ENCODE measurements around the gene KNDC1.

The KNDC1 gene

DNA sequence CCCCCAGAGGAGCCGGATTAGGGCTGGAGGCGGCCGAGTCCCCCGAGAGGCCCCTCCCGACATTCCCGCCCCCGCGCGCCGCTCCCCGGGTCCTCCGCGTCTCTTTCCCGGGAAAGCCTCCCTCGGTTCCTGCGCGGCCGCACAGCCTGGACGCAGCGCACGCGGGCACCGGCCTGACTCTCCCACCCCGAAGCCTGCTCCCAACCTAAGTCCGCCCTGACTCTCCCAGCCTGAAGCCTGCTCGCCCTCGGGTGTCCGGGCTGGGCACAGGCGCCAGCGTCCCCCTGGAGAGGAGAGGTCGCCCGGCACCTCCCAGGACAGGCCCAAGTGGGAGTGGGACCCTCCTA is 77.2 kb downstream of the KNDC1 start:
- TF ChIP-seq, protein P1, sequence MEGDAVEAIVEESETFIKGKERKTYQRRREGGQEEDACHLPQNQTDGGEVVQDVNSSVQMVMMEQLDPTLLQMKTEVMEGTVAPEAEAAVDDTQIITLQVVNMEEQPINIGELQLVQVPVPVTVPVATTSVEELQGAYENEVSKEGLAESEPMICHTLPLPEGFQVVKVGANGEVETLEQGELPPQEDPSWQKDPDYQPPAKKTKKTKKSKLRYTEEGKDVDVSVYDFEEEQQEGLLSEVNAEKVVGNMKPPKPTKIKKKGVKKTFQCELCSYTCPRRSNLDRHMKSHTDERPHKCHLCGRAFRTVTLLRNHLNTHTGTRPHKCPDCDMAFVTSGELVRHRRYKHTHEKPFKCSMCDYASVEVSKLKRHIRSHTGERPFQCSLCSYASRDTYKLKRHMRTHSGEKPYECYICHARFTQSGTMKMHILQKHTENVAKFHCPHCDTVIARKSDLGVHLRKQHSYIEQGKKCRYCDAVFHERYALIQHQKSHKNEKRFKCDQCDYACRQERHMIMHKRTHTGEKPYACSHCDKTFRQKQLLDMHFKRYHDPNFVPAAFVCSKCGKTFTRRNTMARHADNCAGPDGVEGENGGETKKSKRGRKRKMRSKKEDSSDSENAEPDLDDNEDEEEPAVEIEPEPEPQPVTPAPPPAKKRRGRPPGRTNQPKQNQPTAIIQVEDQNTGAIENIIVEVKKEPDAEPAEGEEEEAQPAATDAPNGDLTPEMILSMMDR (conservative IDR thresholded peaks at IDR 0.05; ENCODE audit: low read depth), result no peak
- CTCF ChIA-PET, result interaction anchor here (0.6 kb wide), 1 partner anchor 183 kb away, joined by 3 read pairs; no protein-coding TSS in a partner anchor
- POLR2A ChIA-PET (ENCODE audit: low non-redundant PET), result no interaction called here
- no peak overlapping the region for H3K27ac ChIP-seq
- no peak for DNase-seq (ENCODE audit: low spot score)

DNA sequence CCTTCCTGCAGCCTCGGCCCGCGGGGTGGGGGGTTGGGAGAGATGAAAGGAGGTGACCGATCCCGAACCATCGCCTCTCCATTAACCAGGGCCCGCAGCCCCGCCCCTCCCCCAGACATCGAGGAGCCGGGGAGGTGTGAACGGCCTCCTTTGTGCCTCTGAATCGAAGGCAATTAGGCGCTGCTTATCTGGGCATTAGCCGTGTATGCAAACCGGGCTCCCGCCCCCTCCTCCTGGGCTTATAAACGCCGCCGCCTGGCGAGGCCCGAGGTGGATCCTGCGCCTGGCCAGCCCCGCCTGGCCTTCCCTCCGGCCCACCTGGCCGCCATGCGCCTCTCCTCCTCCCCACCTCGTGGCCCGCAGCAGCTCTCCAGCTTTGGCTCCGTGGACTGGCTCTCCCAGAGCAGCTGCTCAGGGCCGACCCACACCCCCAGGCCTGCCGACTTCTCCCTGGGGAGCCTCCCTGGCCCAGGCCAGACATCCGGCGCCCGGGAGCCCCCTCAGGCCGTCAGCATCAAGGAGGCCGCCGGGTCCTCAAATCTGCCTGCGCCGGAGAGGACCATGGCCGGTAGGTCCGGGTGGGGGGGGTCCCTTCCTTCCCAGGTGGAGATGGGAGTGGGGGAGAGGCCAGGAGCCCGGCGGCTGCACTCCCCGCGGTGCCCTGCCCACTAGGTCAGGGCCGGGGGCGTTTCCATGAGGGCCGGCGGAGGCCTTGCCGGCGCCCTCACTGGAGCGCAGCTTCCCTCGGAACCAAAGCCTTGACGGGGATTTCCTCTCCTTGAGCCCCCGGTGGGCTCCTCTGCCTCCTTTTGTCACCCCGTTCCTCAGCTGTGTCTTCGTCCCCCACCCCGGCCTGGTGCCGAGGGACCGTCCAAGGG is 77.8 kb downstream of the KNDC1 start, which contains the start of gene VENTX:
Gene VENTX (plus strand): TSS at position 268 of the 878 bp plus-strand sequence. CDS start 60 bp downstream, at position 328.
- TF ChIP-seq, protein P1 (conservative IDR thresholded peaks at IDR 0.05; ENCODE audit: low read depth), result no peak
- ChIA-PET CTCF (interaction anchor here (0.7 kb wide), 1 partner anchor 9 kb away, joined by 3 read pairs; no protein-coding TSS in a partner anchor), POLR2A (ENCODE audit: low non-redundant PET) (no interaction called here)
- no peak within 1 kb of the TSS for H3K27ac ChIP-seq
- DNase-seq (ENCODE audit: low spot score), result no peak

DNA sequence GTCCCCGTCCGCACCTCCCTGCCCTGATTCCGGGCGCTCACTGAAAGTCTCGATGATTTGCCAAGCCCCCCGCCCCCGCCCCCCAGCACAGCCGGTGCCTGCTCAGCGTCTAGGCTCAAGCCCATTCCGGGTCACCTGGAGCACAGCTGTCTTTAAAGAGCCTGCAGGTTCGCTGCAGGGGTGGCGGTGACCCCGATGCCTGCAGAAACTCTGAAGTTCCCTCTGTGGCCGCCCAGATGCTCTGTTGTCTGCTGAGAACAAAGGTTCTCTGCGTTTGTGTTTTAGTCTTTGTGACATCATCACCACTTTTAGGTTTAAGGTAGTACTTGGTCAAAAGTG is 78.4 kb downstream of the KNDC1 start:
- DNase-seq (ENCODE audit: low spot score), result no peak
- TF ChIP-seq, protein P1 (conservative IDR thresholded peaks at IDR 0.05; ENCODE audit: low read depth), result no peak
- POLR2A ChIA-PET (ENCODE audit: low non-redundant PET), result no interaction called here
- H3K27ac ChIP-seq, result no peak overlapping the region
- CTCF ChIA-PET, result interaction anchor here (0.7 kb wide), 1 partner anchor 8 kb away, joined by 3 read pairs; no protein-coding TSS in a partner anchor

DNA sequence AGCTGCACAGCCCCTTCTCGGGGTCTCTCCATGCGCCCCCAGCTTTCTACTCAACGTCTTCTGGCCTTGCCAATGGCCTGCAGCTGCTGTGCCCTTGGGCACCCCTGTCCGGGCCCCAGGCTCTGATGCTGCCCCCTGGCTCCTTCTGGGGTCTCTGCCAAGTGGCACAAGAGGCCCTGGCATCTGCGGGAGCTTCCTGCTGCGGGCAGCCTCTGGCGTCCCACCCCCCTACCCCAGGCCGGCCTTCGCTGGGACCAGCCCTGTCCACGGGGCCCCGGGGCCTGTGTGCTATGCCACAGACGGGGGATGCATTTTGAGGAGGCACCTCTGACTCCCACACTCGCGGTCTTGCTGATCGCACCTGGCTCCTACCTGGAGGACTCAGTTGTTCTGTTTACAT is 80.0 kb downstream of the KNDC1 start:
- POLR2A ChIA-PET (ENCODE audit: low non-redundant PET), result no interaction called here
- H3K27ac ChIP-seq, result no peak overlapping the region
- CTCF ChIA-PET, result interaction anchor here (0.6 kb wide), 2 partner anchors 25 to 600 kb away, joined by 3 to 4 read pairs; no protein-coding TSS in a partner anchor
- TF ChIP-seq, protein P1 (conservative IDR thresholded peaks at IDR 0.05; ENCODE audit: low read depth), result no peak
- DNase-seq (ENCODE audit: low spot score), result no peak

DNA sequence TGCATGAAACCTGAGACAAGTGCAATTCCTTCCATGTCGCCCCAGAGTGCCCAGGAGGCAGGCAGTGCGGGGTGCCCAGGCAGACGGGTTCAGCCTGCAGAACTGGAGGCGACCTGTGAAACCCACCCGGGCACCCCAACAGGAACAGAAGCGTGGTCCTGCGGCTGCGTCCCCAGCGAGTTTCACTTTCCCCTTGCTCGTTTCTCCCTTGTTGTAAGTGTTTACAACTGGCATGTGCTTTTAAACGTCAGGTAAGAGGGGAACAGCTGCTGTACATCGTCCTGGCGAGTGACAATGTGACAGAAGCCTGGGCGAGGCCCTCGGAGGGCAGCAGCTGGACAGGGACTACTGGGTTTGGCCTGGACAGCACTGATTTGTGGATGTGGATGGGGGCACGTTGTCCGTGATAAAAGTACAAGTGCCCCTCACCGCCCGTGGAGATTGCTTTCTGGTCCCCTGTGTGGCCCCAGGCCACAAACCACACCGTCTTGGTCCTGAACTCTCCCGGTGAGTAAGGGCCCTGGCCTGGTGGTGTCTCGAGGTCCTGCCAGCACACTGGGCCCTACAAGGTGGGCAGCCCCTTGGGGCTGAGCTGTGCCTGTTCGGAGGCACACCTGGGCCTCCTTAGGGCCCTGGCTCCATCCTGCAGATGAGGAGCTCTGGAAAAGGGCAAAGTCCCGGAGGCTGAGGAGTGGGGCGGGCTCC is 81.6 kb downstream of the KNDC1 start:
- ChIA-PET CTCF (interaction anchor here (1.3 kb wide), 1 partner anchor 98 kb away, joined by 3 read pairs; no protein-coding TSS in a partner anchor), POLR2A (ENCODE audit: low non-redundant PET) (interaction anchor here (0.6 kb wide), 1 partner anchor 293 kb away, joined by 4 read pairs; no protein-coding TSS in a partner anchor)
- DNase-seq (ENCODE audit: low spot score), result no peak
- no peak overlapping the region for H3K27ac ChIP-seq
- TF ChIP-seq, protein P1 (conservative IDR thresholded peaks at IDR 0.05; ENCODE audit: low read depth), result no peak

DNA sequence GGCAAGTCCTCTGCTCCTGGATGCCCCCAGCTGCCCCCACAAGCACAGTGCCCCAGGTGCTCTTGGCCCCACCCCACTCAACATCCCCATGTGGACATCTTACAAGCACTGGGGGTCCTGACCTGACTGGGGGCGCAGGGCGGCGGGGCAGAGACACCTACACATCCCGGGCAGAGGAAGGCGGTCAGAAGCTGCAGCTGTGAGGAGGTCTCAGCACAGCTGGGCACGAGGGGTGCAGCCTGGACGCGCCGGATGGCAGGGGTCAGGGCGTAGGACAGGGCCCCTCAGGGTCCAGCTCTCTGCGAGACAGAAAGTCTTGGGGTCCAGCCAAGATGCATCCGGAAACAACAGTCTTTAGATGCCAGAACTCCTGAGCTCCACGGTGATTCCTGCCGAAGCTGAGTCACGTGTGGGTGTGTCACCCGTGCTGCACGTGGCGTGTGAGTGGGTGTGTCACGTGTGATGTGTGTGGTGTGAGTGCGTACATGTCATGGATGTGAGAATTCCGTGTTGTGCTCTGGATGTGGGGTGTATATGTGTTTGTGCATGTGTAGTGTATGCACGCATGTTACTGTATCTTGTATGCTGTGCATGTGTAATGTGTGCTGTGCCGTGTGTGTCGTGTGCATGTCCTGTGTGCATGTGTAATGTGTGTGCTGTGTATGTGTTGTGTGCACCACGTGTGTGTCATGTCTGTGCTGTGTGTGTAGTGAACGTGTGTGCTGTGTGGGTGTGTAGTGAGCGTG is 82.8 kb downstream of the KNDC1 start:
- no peak for DNase-seq (ENCODE audit: low spot score)

More for the DNA sequence above, 82.8 kb downstream of the KNDC1 start:
- ChIA-PET POLR2A (ENCODE audit: low non-redundant PET) (no interaction called here), CTCF (interaction anchor here (0.6 to 1.3 kb wide), 3 partner anchors 82 to 337 kb away, joined by 3 read pairs; no protein-coding TSS in a partner anchor)
- TF ChIP-seq, protein P1 (conservative IDR thresholded peaks at IDR 0.05; ENCODE audit: low read depth), result no peak
- no peak overlapping the region for H3K27ac ChIP-seq
